Rectal smooth muscle tissue (tissue), 1 donor: ENCODE results near the gene TMEM14B.

Source experiments
- H3K27ac ChIP-seq: one replicate; pipeline ENCODE4 v1.7.0; 2013; ENCODE audit warnings: low read depth, low read length, inconsistent platforms
- H3K27me3 ChIP-seq: one replicate; pipeline ENCODE4 v1.7.0; 2013; ENCODE audit warnings: low read length; ENCODE audit not compliant: control insufficient read depth, insufficient read depth
- H3K36me3 ChIP-seq: one replicate; pipeline ENCODE4 v1.7.0; 2013; ENCODE audit warnings: low read length; ENCODE audit not compliant: control insufficient read depth, insufficient read depth
- H3K4me1 ChIP-seq: one replicate; pipeline ENCODE4 v1.7.0; 2013; ENCODE audit warnings: low read length; ENCODE audit not compliant: control insufficient read depth, insufficient read depth
- H3K4me3 ChIP-seq: one replicate; pipeline ENCODE4 v1.7.0; 2013; ENCODE audit warnings: low read length
- H3K9ac ChIP-seq: one replicate; pipeline ENCODE4 v1.7.0; 2013; ENCODE audit warnings: low read length

Gene TMEM14B

GRCh38 chr6:10794239-10794638, 46.6 kb downstream of the TMEM14B start:
- H3K27ac ChIP-seq, result no peak overlapping the region
- H3K4me3 ChIP-seq, result no peak overlapping the region
- H3K4me1 ChIP-seq, result no peaks in the 10 kb centered on the region
- H3K27me3 ChIP-seq, result no peaks in the 10 kb centered on the region
- no peaks in the 10 kb centered on the region for H3K36me3 ChIP-seq
- no peak overlapping the region for H3K9ac ChIP-seq

GRCh38 chr6:10800810-10801209, 53.2 kb downstream of the TMEM14B start:
- H3K27me3 ChIP-seq, result no peaks in the 10 kb centered on the region
- H3K4me3 ChIP-seq, result no peak overlapping the region
- H3K36me3 ChIP-seq, result no peaks in the 10 kb centered on the region
- no peaks in the 10 kb centered on the region for H3K4me1 ChIP-seq
- no peak overlapping the region for H3K9ac ChIP-seq
- no peak overlapping the region for H3K27ac ChIP-seq

GRCh38 chr6:10801224-10801848, 53.7 kb downstream of the TMEM14B start:
- Histone ChIP-seq H3K36me3 (no peaks in the 10 kb centered on the region), H3K4me3 (no peak overlapping the region), H3K4me1 (no peaks in the 10 kb centered on the region), H3K27me3 (no peaks in the 10 kb centered on the region), H3K9ac (no peak overlapping the region), H3K27ac (no peak overlapping the region)
